ENCODE data around the gene KIRREL3. TPM values are rescaled to one million over a fixed set of nuclear protein-coding genes. Genes with fewer than 3 reads are reported as not detected.

KIRREL3 gene
- total and polyA plus RNA-seq, 2 of the 4 experiments (the other 2 are of a cell fraction) = 10.9 to 15.9 TPM

DNA sequence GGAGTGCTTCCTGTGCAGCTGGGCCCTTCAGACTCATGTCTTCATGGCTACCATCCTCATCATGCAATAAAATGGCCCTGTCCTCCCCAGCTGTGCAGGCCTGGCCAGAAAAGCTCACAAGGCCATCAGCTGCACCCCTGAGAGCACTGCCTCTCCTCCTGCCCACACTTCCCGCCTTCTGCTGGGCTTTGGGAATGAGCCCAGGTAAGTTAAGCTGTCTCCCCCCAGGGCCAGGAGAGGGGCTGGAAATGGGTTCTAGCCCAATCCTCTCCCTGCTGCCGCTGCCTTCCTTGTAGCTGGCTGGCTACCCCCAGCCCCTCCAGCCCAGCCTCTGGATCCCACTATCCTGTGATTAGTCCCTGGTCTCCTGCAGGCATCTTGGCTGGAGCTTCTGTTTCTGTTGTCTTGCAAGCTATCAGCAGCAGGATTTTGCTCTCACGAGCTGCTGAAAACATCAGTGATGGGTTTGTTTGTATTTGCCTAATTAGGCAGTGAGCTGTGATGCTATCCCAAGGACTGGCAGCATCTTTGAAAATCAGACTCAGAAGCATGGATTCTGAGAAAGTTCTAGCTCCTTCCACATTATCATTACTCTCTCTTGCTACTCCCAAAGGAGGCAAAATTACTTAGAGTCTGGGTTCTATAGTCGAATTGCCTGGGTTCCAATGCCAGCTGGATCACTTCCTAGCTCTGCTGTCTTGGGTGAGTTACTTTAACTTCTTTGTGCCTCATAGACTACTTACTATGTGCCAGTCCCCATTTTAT is 476.9 kb downstream of the KIRREL3 start:
- H3K79me1 ChIP-seq (ENCODE audit: low read depth in 1 of 2, low read length in 2 of 2) = no peaks in the 10 kb centered on the region
- H3K36me3 ChIP-seq (ENCODE audit: control insufficient read depth, insufficient read depth, low read length) = no peaks in the 10 kb centered on the region
- no peak overlapping the region for H2AK9ac ChIP-seq (replicated peaks; ENCODE audit: low read depth, low read length, poor library complexity)
- H2AFZ ChIP-seq (replicated peaks; ENCODE audit: low read length, poor library complexity) = no peak overlapping the region
- no peak overlapping the region for H3K4ac ChIP-seq (ENCODE audit: low read depth, low read length)
- DNase-seq (no peak), ATAC-seq (ENCODE audit: low read depth) (no peak)
- no peaks in the 10 kb centered on the region for H4K20me1 ChIP-seq (ENCODE audit: insufficient read depth, low read length)
- WGBS, 2 experiments (ENCODE audit: extremely low coverage in 2 of 2, insufficient read length in 1 of 2) = no CpG with 5 or more reads among the region's 4 CpGs
- in situ Hi-C loops (cut with MboI; ENCODE audit: low sequenced_read_pairs) = no loop called here
- intact Hi-C loops (cut with micrococcal nuclease) = no loop called here
- BruUV-seq (replicated peaks) = no TSS peak
- H3K9me1 ChIP-seq (ENCODE audit: insufficient read depth, low read length) = no peaks in the 10 kb centered on the region; the same call in 1 of the 2 replicates
- H3K9me3 ChIP-seq (ENCODE audit: control insufficient read depth, insufficient read depth, low read length) = no peaks in the 10 kb centered on the region
- dilution Hi-C loops (cut with HindIII; ENCODE audit: low sequenced_read_pairs, unreplicated experiment) = no loop called here
- H4K8ac ChIP-seq (ENCODE audit: low read depth in 2 of 2, low read length in 2 of 2) = no peak overlapping the region
- no peak overlapping the region for H2BK20ac ChIP-seq (ENCODE audit: low read depth, low read length)
- H4K91ac ChIP-seq (ENCODE audit: insufficient read depth, low read depth, low read length) = no peak overlapping the region
- no peak overlapping the region for H4K5ac ChIP-seq (ENCODE audit: low read depth, low read length)
- TF ChIP-seq RFX5 (IDR thresholded peaks at IDR 0.05; ENCODE audit: low read depth, low read length) = no peak
- TF ChIP-seq CHD1 (IDR thresholded peaks at IDR 0.05; ENCODE audit: low read depth, low read length) = no peak
- TF ChIP-seq, protein P1, sequence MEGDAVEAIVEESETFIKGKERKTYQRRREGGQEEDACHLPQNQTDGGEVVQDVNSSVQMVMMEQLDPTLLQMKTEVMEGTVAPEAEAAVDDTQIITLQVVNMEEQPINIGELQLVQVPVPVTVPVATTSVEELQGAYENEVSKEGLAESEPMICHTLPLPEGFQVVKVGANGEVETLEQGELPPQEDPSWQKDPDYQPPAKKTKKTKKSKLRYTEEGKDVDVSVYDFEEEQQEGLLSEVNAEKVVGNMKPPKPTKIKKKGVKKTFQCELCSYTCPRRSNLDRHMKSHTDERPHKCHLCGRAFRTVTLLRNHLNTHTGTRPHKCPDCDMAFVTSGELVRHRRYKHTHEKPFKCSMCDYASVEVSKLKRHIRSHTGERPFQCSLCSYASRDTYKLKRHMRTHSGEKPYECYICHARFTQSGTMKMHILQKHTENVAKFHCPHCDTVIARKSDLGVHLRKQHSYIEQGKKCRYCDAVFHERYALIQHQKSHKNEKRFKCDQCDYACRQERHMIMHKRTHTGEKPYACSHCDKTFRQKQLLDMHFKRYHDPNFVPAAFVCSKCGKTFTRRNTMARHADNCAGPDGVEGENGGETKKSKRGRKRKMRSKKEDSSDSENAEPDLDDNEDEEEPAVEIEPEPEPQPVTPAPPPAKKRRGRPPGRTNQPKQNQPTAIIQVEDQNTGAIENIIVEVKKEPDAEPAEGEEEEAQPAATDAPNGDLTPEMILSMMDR (conservative IDR thresholded peaks at IDR 0.05; ENCODE audit: low read depth, low read length) = no peak
- no peak for TF ChIP-seq MXI1 (IDR thresholded peaks at IDR 0.05; ENCODE audit: borderline replicate concordance, low read depth, low read length)
- TF ChIP-seq, protein P2, sequence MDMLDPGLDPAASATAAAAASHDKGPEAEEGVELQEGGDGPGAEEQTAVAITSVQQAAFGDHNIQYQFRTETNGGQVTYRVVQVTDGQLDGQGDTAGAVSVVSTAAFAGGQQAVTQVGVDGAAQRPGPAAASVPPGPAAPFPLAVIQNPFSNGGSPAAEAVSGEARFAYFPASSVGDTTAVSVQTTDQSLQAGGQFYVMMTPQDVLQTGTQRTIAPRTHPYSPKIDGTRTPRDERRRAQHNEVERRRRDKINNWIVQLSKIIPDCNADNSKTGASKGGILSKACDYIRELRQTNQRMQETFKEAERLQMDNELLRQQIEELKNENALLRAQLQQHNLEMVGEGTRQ (IDR thresholded peaks at IDR 0.05; ENCODE audit: low read depth, low read length) = no peak
- TF ChIP-seq RCOR1 (IDR thresholded peaks at IDR 0.05; ENCODE audit: insufficient replicate concordance, low read length) = no peak
- TF ChIP-seq CEBPB (IDR thresholded peaks at IDR 0.05; ENCODE audit: low read depth, low read length) = no peak
- TF ChIP-seq BHLHE40 (IDR thresholded peaks at IDR 0.05; ENCODE audit: low read depth, low read length) = no peak
- TF ChIP-seq, protein P3, sequence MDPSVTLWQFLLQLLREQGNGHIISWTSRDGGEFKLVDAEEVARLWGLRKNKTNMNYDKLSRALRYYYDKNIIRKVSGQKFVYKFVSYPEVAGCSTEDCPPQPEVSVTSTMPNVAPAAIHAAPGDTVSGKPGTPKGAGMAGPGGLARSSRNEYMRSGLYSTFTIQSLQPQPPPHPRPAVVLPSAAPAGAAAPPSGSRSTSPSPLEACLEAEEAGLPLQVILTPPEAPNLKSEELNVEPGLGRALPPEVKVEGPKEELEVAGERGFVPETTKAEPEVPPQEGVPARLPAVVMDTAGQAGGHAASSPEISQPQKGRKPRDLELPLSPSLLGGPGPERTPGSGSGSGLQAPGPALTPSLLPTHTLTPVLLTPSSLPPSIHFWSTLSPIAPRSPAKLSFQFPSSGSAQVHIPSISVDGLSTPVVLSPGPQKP (IDR thresholded peaks at IDR 0.05; ENCODE audit: borderline replicate concordance, low read depth, low read length) = no peak
- TF ChIP-seq SMC3 (IDR thresholded peaks at IDR 0.05; ENCODE audit: low read depth, low read length) = no peak
- TF ChIP-seq RAD21 (IDR thresholded peaks at IDR 0.05; ENCODE audit: low read length) = no peak
- TF ChIP-seq MAFK (IDR thresholded peaks at IDR 0.05; ENCODE audit: low read depth, low read length) = no peak
- no peak for TF ChIP-seq NFE2L2 (IDR thresholded peaks at IDR 0.05; ENCODE audit: low read depth, low read length)
- TF ChIP-seq MAZ (IDR thresholded peaks at IDR 0.05; ENCODE audit: borderline replicate concordance, low read depth, low read length) = no peak
- TF ChIP-seq FOS (IDR thresholded peaks at IDR 0.05; ENCODE audit: low read depth, low read length) = no peak
- TF ChIP-seq POLR2A (IDR thresholded peaks at IDR 0.05; ENCODE audit: low read depth, low read length) = no peak
- H3K4me2 ChIP-seq (ENCODE audit: low read depth, low read length) = no peak overlapping the region
- H3K4me3 ChIP-seq (ENCODE audit: insufficient read depth, low read depth, low read length) = no peak overlapping the region
- no peak overlapping the region for H2BK120ac ChIP-seq (ENCODE audit: low read depth, low read length)
- H3K56ac ChIP-seq (ENCODE audit: extremely low read depth, insufficient read depth, low read length) = no peak overlapping the region
- ChIA-PET CTCF (no interaction called here), POLR2A (ENCODE audit: unreplicated experiment) (interaction anchor here (0.6 kb wide), 1 partner anchor 821 kb away, joined by 4 read pairs; no protein-coding TSS in a partner anchor)
- H3K27me3 ChIP-seq (ENCODE audit: control insufficient read depth, insufficient read depth, low read length) = no peaks in the 10 kb centered on the region; the same call in 1 of the 2 replicates
- no peak overlapping the region for H2BK5ac ChIP-seq (ENCODE audit: low read depth, low read length, poor library complexity, severe bottlenecking)
- H3K23ac ChIP-seq (ENCODE audit: low read depth, low read length) = no peak overlapping the region
- H3K14ac ChIP-seq (replicated peaks; ENCODE audit: low read depth, low read length) = no peak overlapping the region
- H3K18ac ChIP-seq (ENCODE audit: low read depth, low read length) = no peak overlapping the region
- H2AK5ac ChIP-seq (ENCODE audit: low read depth, low read length) = no peak overlapping the region
- H3K27ac ChIP-seq (ENCODE audit: insufficient read depth, low read length) = no peak overlapping the region
- no peaks in the 10 kb centered on the region for H3K4me1 ChIP-seq (ENCODE audit: control insufficient read depth, insufficient read depth, low read length)
- no peak overlapping the region for H3K9ac ChIP-seq (ENCODE audit: low read depth, low read length)
- no peak overlapping the region for H2BK15ac ChIP-seq (ENCODE audit: low read depth, low read length)

All from IMR-90 (cell line).